Measurements from ENCODE around the gene SFTA2. TPM values are rescaled to one million over a fixed set of nuclear protein-coding genes. Genes with fewer than 3 reads are reported as not detected.
A peak's percentile ranks its signal among the peaks of the same experiment; 100 is the strongest.
"Not testable (repeated sequence)": the region's sequence is repeated elsewhere in the genome, so short reads cannot be mapped to it uniquely, and the experiment has no call there.

The SFTA2 gene
- total RNA-seq, 4 donors from 2014 or later = 2.0 to 31.7 (median 6.4) TPM

DNA sequence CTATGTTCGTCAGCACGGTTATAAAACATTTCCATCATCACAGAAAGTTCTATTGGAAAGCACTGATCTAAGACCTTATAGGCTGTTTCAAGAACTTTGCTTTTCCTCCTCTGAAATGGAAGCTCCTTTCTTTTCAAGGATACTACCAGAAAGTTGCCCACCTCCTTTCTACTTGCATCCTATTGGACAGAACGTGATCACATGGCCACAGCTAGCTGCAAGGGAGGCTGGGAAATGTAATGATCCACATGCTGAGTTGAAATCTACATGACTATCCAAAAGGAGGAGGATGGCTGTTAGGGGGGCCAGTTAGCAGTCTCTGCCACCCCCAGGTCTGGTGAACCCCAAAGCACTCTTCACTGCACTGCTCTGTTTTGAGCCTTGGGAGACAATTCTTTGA lies 3.3 kb downstream of the SFTA2 start:
- TF ChIP-seq, protein P1, sequence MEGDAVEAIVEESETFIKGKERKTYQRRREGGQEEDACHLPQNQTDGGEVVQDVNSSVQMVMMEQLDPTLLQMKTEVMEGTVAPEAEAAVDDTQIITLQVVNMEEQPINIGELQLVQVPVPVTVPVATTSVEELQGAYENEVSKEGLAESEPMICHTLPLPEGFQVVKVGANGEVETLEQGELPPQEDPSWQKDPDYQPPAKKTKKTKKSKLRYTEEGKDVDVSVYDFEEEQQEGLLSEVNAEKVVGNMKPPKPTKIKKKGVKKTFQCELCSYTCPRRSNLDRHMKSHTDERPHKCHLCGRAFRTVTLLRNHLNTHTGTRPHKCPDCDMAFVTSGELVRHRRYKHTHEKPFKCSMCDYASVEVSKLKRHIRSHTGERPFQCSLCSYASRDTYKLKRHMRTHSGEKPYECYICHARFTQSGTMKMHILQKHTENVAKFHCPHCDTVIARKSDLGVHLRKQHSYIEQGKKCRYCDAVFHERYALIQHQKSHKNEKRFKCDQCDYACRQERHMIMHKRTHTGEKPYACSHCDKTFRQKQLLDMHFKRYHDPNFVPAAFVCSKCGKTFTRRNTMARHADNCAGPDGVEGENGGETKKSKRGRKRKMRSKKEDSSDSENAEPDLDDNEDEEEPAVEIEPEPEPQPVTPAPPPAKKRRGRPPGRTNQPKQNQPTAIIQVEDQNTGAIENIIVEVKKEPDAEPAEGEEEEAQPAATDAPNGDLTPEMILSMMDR (IDR thresholded peaks at IDR 0.05) = no peak
- TF ChIP-seq POLR2A (IDR thresholded peaks at IDR 0.05) = no peak
- H3K27me3 ChIP-seq = no peaks in the 10 kb centered on the region
- no peak overlapping the region for H3K4me3 ChIP-seq
- WGBS, 2 donors = 97 to 100% methylated on average over 2 to 3 of the region's 3 CpGs
- H3K27ac ChIP-seq = peak overlapping the region in 1 of 4 donors; percentile 16
- intact Hi-C loops (cut with DNase I) = no loop called here
- peaks cover 9 to 33% (median 17%) of the 10 kb centered on the region in 3 donors for H3K36me3 ChIP-seq
- no peak for DNase-seq
- peaks cover 0 to 6% (median 0%) of the 10 kb centered on the region in 3 donors for H3K9me3 ChIP-seq
- H3K4me1 ChIP-seq = peaks cover 0 to 28% (median 4%) of the 10 kb centered on the region in 3 donors

DNA sequence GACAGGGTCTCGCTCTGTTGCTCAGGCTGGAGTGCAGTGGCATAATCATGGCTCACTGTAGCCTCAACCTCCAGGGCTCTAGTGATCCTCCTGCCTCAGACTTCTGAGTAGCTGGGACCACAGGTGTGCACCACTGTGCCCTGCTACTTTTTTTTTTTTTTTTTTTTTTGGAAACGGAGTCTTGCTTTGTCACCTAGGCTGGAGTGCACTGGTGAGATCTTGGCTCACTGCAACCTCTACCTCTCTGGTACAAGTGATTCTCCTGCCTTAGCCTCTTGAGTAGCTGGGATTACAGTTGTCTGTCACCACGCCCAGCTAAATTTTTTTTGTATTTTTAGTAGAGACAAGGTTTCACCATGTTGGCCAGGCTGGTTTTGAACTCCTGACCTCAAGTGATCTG lies 4.9 kb downstream of the SFTA2 start:
- H3K9me3 ChIP-seq; H3K4me3 ChIP-seq; DNase-seq; intact Hi-C loops (cut with DNase I); H3K27me3 ChIP-seq: not testable (repeated sequence)
- Histone ChIP-seq H3K27ac (peak overlapping the region in 3 of 4 donors; percentile 64 to 79 (median 67)), H3K36me3 (peaks cover 16 to 49% (median 29%) of the 10 kb centered on the region in 3 donors), H3K4me1 (peaks cover 0 to 18% (median 2%) of the 10 kb centered on the region in 3 donors)
- 77 to 87% methylated on average over 3 of the region's 3 CpGs for WGBS, 2 donors

DNA sequence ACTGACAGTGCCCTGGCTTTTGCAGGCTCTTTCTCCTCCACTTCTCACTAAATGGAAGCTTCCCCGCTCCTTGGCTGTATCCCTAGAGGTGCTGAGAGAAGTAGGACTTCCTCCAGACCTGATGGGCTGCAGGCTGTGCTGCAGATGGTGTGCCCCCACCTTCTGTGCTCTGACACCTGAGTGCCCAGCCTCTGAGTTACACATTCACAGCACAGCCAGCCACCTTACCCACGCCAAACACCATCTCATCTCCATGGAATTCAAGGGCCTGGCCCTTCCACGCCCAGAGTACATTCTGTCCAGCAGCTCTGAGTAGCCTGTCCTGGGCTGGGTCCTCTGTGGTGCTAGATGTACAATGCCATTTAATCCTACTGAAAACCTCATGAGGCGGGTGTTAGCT lies 5.3 kb downstream of the SFTA2 start:
- intact Hi-C loops (cut with DNase I) = no loop called here
- H3K9me3 ChIP-seq = peaks cover 0 to 6% (median 0%) of the 10 kb centered on the region in 3 donors
- H3K27me3 ChIP-seq = no peaks in the 10 kb centered on the region
- TF ChIP-seq POLR2A (IDR thresholded peaks at IDR 0.05) = no peak
- TF ChIP-seq, protein P1 (IDR thresholded peaks at IDR 0.05) = no peak
- H3K4me3 ChIP-seq = no peak overlapping the region
- H3K4me1 ChIP-seq = peaks cover 0 to 14% (median 0%) of the 10 kb centered on the region in 3 donors
- peaks cover 16 to 54% (median 33%) of the 10 kb centered on the region in 3 donors for H3K36me3 ChIP-seq
- no peak for DNase-seq
- peak overlapping the region; percentile 58 to 79 (median 66) for H3K27ac ChIP-seq
- whole genome bisulfite sequencing, 2 donors = 67 to 90% methylated on average over 3 to 4 of the region's 4 CpGs

DNA sequence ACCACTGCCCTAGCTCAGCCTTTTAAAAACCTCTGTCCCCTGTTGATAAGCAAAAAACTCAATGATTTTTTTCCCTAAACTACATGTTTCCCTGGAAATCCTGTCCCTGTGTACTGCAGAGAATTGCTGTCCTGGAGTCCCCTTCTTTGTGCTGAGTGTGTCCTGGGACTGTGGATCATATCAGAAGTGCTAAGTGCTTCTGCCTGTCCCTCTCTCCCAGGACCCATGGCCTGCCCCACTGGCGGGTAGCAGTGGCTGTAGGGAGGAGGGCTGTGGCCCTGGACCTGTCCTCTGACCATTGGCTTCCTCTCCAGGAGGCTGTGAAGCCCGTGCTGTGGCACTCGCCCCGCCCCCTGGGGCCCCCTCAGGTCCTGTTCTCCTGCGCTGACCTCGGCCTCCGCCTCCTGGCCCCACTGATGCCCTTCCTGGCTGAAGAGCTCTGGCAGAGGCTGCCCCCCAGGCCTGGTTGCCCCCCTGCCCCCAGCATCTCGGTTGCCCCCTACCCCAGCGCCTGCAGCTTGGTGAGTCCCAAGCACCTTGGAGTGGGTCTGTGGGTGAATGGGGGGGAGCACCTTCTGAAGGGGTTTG lies 7.8 kb downstream of the SFTA2 start:
- H3K4me3 ChIP-seq; H3K27ac ChIP-seq; H3K9me3 ChIP-seq; intact Hi-C loops (cut with DNase I); DNase-seq; H3K27me3 ChIP-seq: not testable (repeated sequence)
- WGBS, 2 donors = 100% methylated on average over 2 of the region's 9 CpGs; no CpG with 5 or more reads in 1 of the 2 donors
- Histone ChIP-seq H3K4me1 (peaks cover 0 to 11% (median 0%) of the 10 kb centered on the region in 3 donors), H3K36me3 (peaks cover 29 to 79% (median 49%) of the 10 kb centered on the region in 3 donors)

DNA sequence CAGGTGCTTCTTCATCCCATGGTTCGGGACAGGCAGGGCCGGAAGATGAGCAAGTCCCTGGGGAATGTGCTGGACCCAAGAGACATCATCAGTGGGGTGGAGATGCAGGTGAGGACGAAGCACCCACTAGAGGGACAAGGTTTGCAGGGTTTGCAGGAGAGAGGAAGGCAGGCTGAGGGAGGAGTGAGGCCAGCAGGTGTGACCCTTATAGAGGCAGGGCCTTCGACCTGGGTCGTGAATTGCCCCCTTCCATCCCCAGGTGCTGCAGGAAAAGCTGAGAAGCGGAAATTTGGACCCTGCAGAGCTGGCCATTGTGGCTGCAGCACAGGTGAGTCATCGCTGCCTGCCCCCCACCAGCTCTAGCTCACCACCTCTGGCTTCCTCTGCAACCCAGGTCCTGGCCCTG lies 9.5 kb downstream of the SFTA2 start:
- Histone ChIP-seq H3K4me3 (no peak overlapping the region), H3K9me3 (no peaks in the 10 kb centered on the region), H3K27ac (no peak overlapping the region), H3K4me1 (peaks cover 0 to 13% (median 0%) of the 10 kb centered on the region in 3 donors), H3K36me3 (peaks cover 29 to 96% (median 49%) of the 10 kb centered on the region in 3 donors), H3K27me3 (no peaks in the 10 kb centered on the region)
- DNase-seq = no peak
- intact Hi-C loops (cut with DNase I) = no loop called here
- TF ChIP-seq, protein P1 (IDR thresholded peaks at IDR 0.05) = peak in 1 of 6 experiments; percentile 8
- no peak for TF ChIP-seq POLR2A (IDR thresholded peaks at IDR 0.05)
- 95 to 96% methylated on average over 5 to 6 of the region's 7 CpGs for WGBS, 2 donors

DNA sequence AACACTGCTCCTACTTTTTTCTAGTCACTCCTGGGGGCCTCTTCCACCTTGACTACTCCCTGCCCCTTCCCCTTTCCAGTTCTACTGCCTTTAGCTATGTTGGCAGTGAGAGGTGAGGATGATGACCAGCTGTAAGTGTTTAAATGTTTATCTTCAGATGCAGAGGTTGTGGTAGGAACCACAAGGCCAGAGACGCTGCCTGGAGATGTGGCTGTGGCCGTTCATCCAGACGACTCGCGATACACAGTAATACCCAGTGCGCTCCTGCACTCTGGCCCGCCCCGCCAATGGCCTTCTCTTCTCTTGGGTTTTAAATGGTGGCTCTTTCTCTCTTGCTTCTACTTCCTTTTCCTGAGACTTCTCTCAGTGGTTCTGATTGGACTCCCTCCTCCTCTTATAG lies 13.3 kb downstream of the SFTA2 start:
- peaks cover 20 to 72% (median 33%) of the 10 kb centered on the region in 3 donors for H3K36me3 ChIP-seq
- intact Hi-C loops (cut with DNase I) = no loop called here
- WGBS, 2 donors = 92 to 94% methylated on average over 7 to 8 of the region's 8 CpGs
- TF ChIP-seq, protein P1 (IDR thresholded peaks at IDR 0.05) = no peak
- TF ChIP-seq POLR2A (IDR thresholded peaks at IDR 0.05) = no peak
- peaks cover 8 to 36% (median 18%) of the 10 kb centered on the region in 3 donors for H3K4me1 ChIP-seq
- no peak overlapping the region for H3K4me3 ChIP-seq
- H3K27ac ChIP-seq = no peak overlapping the region
- no peak for DNase-seq
- no peaks in the 10 kb centered on the region for H3K27me3 ChIP-seq
- no peaks in the 10 kb centered on the region for H3K9me3 ChIP-seq

Data from esophagus squamous epithelium (tissue), 5 donors.